ENCODE data around the gene ASGR1.
A peak's percentile ranks its signal among the peaks of the same experiment; 100 is the strongest.
"Not testable (repeated sequence)": the region's sequence is repeated elsewhere in the genome, so short reads cannot be mapped to it uniquely, and the experiment has no call there.

The ASGR1 gene

GRCh38 chr17:7147772-7148171 is 31.4 kb downstream of the ASGR1 start:
- DNase-seq = peak; percentile 54

DNA sequence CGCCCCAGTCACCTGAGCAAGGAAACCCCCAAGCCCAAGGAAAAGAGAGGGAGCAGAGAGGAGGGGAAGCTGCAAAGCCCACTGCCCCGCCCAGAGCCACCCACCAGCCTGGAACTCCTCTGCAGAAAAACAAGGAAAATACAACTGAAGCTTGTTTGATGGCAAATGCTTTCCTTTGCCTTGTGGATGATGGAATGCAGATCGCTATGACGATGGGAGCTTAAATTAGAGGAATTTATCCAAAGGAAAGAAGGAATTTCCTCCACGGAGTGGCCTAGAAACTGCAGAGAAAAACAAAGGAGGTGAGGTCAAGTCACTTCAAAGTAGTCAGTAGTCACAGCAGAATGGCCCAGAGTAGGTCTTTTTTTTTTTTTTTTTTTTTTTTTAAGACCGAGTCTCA is 33.1 kb downstream of the ASGR1 start:
- peak; percentile 61 for DNase-seq

- no peak for DNase-seq
These were observed 35.0 kb downstream of the ASGR1 start for GRCh38 chr17:7144213-7144612.

- peak; percentile 90 for DNase-seq
These were observed 37.3 kb downstream of the ASGR1 start for GRCh38 chr17:7141824-7142223.

GRCh38 chr17:7139400-7139799 is 39.8 kb downstream of the ASGR1 start:
- peak; percentile 52 for DNase-seq

DNA sequence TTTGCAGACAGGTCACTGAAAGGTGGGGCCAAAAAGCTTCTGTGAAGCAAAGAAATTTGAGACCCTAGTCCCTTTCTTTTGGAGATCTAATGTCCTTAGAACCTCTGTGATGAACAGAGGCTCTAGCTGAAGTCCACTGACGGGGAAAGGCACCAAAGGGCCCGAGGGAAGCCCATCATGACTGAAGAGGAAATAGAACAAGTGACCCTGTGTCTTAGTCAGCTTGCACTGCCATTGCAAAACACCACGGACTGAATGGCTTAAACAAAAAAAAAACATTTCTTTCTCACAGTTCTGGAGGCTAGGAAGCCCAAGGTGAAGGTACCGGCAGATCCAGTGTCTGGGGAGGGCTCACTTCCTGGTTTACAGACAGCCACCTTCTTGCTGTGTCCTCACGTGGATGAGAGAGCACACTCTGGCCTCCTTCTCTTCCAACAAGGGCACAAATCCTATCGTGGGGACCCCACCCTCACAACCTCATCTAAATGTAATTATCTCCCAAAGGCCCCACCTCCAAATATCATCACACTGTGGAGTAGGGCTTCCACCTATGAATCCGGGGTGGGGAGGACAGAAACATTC is 40.3 kb downstream of the ASGR1 start:
- peak; percentile 57 for DNase-seq

- peak; percentile 77 for DNase-seq
These were observed 41.8 kb downstream of the ASGR1 start for GRCh38 chr17:7137171-7137943.

DNA sequence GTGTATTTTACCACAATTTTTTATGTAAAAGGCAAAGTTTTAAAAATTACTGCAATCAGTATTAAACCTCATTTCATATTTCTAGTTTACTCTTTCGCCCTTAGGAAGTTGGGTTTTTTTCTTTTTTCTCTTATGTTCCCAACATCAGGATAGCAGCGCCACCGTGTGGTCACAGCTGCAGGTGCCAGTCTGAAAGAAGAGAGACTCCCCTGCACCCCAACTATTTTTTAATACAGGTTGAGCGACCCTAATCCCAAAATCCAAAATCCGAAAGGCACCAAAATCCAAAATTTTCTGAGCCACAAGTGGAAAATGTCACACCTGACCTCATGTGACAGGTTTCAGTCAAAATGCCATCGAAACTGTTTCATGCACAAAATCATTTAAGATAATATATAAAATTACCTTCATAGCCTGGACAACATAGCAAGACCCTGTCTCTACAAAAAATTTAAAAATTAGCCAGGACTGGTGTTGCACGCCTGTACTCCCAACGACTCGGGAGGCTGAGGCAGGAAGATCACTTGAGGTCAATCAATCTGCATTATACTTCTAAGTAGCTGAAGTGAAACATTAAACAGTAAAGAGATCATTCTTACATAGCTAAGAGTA is 42.8 kb downstream of the ASGR1 start:
- DNase-seq = peak; percentile 60

DNA sequence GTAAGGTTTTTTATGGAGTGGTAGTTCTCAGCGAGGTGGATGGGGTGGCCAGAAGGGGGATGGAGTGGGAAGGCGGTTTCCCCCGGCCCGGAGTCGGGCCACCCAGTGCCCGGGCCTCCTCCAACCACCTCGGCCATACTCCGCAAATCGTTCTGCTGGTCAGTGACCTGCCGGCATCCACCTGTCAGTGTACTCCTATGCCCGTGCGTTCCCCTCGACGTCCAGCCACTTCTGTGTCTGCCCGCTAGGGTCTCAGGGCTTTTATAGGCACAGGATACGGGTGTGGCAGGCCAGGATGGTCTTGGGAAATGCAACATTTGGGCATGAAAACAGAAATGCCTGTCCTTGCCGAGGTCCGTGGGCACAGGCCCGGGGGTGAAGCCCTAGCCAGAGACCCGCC is 45.3 kb downstream of the ASGR1 start:
- peak; percentile 57 for DNase-seq

DNA sequence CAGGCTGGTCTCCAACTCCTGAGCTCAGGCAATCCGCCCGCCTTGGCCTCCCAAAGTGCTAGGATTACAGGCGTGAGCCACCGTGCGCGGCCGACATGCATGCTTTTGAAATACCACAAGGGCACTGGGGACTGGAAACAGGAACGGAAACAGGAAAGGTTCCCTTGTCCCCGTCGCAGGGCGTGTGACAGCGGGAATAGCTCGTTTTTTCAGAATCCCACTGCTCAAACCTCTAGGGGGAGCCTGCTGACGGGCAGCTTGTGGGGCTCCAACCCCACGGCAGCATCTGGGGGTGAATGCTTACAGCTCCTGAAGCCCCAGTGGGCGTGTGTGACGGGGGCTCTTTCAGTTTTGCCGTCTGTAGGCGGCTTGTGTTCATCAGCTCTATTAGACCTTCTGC is 45.7 kb downstream of the ASGR1 start:
- DNase-seq = peak; percentile 87

DNA sequence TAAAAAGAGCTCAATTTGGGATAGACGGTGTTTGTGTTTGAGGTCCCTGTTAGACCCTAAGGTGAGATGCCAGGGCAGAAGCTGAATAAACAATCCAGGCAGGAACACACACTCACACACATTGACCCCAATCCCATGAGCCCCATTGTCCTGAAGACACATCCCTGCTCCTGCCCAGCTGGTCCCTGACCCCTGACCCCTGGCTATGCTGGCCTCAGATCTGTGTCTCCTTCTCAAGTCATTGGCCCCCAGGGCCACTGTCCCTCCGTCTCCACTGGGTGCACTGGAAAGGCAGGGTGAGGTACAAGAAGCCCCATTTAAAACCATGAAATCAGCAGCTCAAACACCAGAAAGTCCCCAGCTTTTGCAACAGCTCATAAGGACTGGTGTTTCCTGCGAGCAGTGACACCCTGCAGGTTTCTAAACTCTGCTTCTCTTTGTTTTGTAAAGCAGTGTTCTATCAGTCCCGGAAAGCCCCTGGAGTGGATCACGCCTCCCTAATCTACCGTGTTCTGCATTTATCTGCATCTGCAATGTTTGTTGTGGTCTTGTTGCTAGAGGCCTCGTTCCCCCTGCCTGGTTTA is 46.6 kb downstream of the ASGR1 start:
- peak; percentile 63 for DNase-seq

DNA sequence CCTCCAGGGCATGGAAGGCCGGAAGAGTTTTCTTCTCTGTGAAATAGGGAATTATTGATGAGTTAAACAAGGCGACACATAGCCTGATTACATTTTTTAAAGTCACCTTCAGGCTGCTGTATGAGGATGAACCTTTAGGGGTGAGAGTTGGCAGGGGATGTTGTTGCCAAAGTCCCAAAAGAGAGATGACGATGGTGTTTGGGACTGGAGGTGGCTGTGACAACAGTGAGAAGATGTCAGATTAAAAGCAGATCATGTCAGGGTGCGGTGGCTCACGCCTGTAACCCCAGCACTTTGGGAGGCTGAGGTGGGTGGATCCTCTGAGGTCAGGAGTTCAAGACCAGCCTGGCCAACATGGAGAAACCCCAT is 47.8 kb downstream of the ASGR1 start:
- DNase-seq = no peak

GRCh38 chr17:7130621-7131422 is 48.3 kb downstream of the ASGR1 start:
- DNase-seq = peak; percentile 66

- DNase-seq = no peak
These were observed 49.9 kb downstream of the ASGR1 start for GRCh38 chr17:7129311-7129710.

- no peak for DNase-seq
These were observed 51.0 kb downstream of the ASGR1 start for GRCh38 chr17:7128160-7128559.

- not testable (repeated sequence) for DNase-seq
These were observed 51.7 kb downstream of the ASGR1 start for GRCh38 chr17:7127501-7127900.

GRCh38 chr17:7126386-7126785 is 52.8 kb downstream of the ASGR1 start:
- DNase-seq = not testable (repeated sequence)

- no peak for DNase-seq
These were observed 54.2 kb downstream of the ASGR1 start for GRCh38 chr17:7124923-7125322.

GRCh38 chr17:7123844-7124243 is 55.3 kb downstream of the ASGR1 start:
- DNase-seq = no peak
